Left lobe of liver (tissue), 2 donors: ENCODE data around the gene MYOG. TPM values are rescaled to one million over a fixed set of nuclear protein-coding genes. Genes with fewer than 3 reads are reported as not detected.

Experiments
- ATAC-seq: fragments of 200-7000 bp; cut with Tn5 transposase; one replicate; pipeline ENCODE4 v1.9.1; 2020; ENCODE audit warnings: mild to moderate bottlenecking, moderate library complexity
- DNase-seq: peaks from one replicate; pipeline ENCODE4 v3.0.0-alpha.2; 2020; ENCODE audit warnings: low spot score
- total RNA-seq: library from RNA; stranded (reverse); gene quantifications from one replicate; pipeline ENCODE4 v1.2.1, GENCODE V29; 2021
- donor health status: DM: no; HTN: no; CAD: no; lungs with moderate emphysema.
- donor health status: DM: no; HTN: yes; CAD: no.

Gene MYOG
- total RNA-seq, 1 donor from 2014 or later: not detected

GRCh38 chr1:203049077-203049476 is 36.7 kb downstream of the MYOG start:
- DNase-seq: no peak

GRCh38 chr1:203048555-203049051 is 37.2 kb downstream of the MYOG start:
- ATAC-seq (no peak), DNase-seq (no peak)

More at GRCh38 chr1:203049077-203049476, 36.7 kb downstream of the MYOG start:
- no peak for ATAC-seq

GRCh38 chr1:203048086-203048485 is 37.7 kb downstream of the MYOG start:
- ATAC-seq (no peak), DNase-seq (no peak)

GRCh38 chr1:203046984-203047630 is 38.7 kb downstream of the MYOG start:
- no peak for ATAC-seq
- DNase-seq: no peak

GRCh38 chr1:203045821-203046594 is 39.8 kb downstream of the MYOG start:
- DNase-seq (no peak), ATAC-seq (no peak)

- DNase-seq (no peak), ATAC-seq (no peak)
Observed at GRCh38 chr1:203045336-203045735, 40.5 kb downstream of the MYOG start.

GRCh38 chr1:203044546-203045250 is 41.1 kb downstream of the MYOG start:
- DNase-seq: no peak
- ATAC-seq: no peak

- ATAC-seq: no peak
- no peak for DNase-seq
Observed at GRCh38 chr1:203043830-203044545, 41.8 kb downstream of the MYOG start.

- ATAC-seq: no peak
- DNase-seq: no peak
Observed at GRCh38 chr1:203041351-203041932, 44.4 kb downstream of the MYOG start.

- no peak for ATAC-seq
- DNase-seq: no peak
Observed at GRCh38 chr1:203040513-203041275, 45.1 kb downstream of the MYOG start.

- ATAC-seq (peak; percentile 8), DNase-seq (no peak)
Observed at GRCh38 chr1:203039609-203040512, 46.0 kb downstream of the MYOG start.

GRCh38 chr1:203038891-203039608 is 46.8 kb downstream of the MYOG start:
- peak; percentile 96 for ATAC-seq

GRCh38 chr1:203038217-203038741 is 47.5 kb downstream of the MYOG start:
- ATAC-seq (no peak), DNase-seq (no peak)

More at GRCh38 chr1:203038891-203039608, 46.8 kb downstream of the MYOG start:
- peak; percentile 72 for DNase-seq

GRCh38 chr1:203037509-203038190 is 48.2 kb downstream of the MYOG start:
- no peak for DNase-seq
- ATAC-seq: no peak

GRCh38 chr1:203036537-203036936 is 49.3 kb downstream of the MYOG start:
- no peak for DNase-seq
- ATAC-seq: no peak

- no peak for ATAC-seq
Observed at GRCh38 chr1:203036135-203036534, 49.7 kb downstream of the MYOG start.

More at GRCh38 chr1:203036135-203036534, 49.7 kb downstream of the MYOG start:
- no peak for DNase-seq
